ENCODE results near the gene INTS6L.

DNA sequence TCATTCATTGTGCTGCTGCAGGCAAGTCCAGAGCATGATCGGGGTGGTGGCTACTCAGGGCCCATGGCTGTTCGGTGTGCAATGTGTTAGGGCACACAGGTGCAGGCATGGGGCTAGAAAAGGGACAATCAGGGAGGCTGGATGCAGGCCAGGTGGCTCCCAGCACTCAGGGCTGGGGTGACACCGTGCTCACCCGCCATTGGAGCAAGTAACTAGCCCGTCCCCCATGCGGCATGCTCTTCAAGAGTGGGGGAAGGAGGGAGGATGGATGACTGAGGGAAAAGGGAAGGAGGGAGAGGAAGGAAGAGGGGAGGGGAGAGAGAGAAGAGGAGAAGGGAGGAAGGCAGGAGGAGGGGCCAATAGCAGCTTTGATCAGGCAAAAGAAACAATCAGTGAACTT, 64.7 kb downstream of the INTS6L start:
- no peak for TF ChIP-seq POLR2A (IDR thresholded peaks at IDR 0.05)
- TF ChIP-seq CTCF (IDR thresholded peaks at IDR 0.05), result no peak
- TF ChIP-seq POLR2AphosphoS5 (IDR thresholded peaks at IDR 0.05), result no peak
